Neural cell (in vitro differentiated cells): ENCODE data around the gene GSTM5.
"Not testable (repeated sequence)": the region's sequence is repeated elsewhere in the genome, so short reads cannot be mapped to it uniquely, and the experiment has no call there.

Source experiments
- EZH2 ChIP-seq: fragments of 200-600, 300-800 bp; shearing (Covaris generic), sonication (generic); IDR thresholded peaks from 2 replicates; pipeline ENCODE4 v1.6.1; 2014; ENCODE audit warnings: antibody characterized with exemption, low read length, borderline replicate concordance, mild to moderate bottlenecking; ENCODE audit not compliant: insufficient read depth, poor library complexity, severe bottlenecking
- MXI1 ChIP-seq: fragments of 450-650 bp; conservative IDR thresholded peaks from 2 replicates; pipeline ENCODE4 v1.6.1; 2014; ENCODE audit warnings: antibody characterized with exemption, mild to moderate bottlenecking; ENCODE audit not compliant: poor library complexity, severe bottlenecking
- POLR2AphosphoS5 ChIP-seq: IDR thresholded peaks from 2 replicates; pipeline ENCODE4 v1.6.1; 2012
- TAF1 ChIP-seq: IDR thresholded peaks from 2 replicates; pipeline ENCODE4 v1.6.1; 2012; ENCODE audit warnings: low read depth
- TF ChIP-seq, protein P1 (sequence below): fragments of 450-650 bp; IDR thresholded peaks from 2 replicates; pipeline ENCODE4 v1.5.1; 2014; ENCODE audit warnings: antibody characterized with exemption, mild to moderate bottlenecking, moderate library complexity; ENCODE audit not compliant: poor library complexity, severe bottlenecking

DNA sequence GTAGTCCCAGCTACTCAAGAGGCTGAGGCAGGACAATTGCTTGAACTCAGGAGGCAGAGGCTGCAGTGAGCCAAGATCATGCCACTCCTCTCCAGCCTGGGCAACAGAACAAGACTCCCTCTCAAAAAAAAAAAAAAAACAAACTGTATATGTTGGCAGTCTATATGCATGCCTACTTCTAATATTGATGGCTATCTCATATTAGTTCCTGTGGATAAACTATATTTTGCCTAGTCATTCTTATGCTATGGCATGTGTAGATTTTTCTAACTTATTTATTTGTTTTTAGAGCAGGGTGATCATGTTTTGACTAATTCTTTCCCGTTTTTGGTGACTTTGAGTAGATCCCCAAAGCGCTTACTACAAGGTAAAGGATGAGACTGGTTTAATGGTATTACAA lies 33.4 kb upstream of the GSTM5 start:
- TF ChIP-seq, protein P1, sequence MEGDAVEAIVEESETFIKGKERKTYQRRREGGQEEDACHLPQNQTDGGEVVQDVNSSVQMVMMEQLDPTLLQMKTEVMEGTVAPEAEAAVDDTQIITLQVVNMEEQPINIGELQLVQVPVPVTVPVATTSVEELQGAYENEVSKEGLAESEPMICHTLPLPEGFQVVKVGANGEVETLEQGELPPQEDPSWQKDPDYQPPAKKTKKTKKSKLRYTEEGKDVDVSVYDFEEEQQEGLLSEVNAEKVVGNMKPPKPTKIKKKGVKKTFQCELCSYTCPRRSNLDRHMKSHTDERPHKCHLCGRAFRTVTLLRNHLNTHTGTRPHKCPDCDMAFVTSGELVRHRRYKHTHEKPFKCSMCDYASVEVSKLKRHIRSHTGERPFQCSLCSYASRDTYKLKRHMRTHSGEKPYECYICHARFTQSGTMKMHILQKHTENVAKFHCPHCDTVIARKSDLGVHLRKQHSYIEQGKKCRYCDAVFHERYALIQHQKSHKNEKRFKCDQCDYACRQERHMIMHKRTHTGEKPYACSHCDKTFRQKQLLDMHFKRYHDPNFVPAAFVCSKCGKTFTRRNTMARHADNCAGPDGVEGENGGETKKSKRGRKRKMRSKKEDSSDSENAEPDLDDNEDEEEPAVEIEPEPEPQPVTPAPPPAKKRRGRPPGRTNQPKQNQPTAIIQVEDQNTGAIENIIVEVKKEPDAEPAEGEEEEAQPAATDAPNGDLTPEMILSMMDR, result not testable (repeated sequence)
- not testable (repeated sequence) for TF ChIP-seq EZH2, MXI1, TAF1, POLR2AphosphoS5
